Activated T-cell treated with anti-CD3 and anti-CD28 coated beads, Interleukin-2, amount 50 U/mL, for 24 hours (primary cell): ENCODE results near the gene MCAT.

Source experiments
- DNase-seq: peaks from one replicate; pipeline ENCODE4 v3.0.0-alpha.2; 2020
- H3K27ac Mint-ChIP-seq: 2 replicates; pipeline ENCODE4 v1.8.0; 2020; ENCODE audit warnings: mild to moderate bottlenecking, mixed read lengths
- H3K27me3 Mint-ChIP-seq: 2 replicates; pipeline ENCODE4 v1.8.0; 2020; ENCODE audit warnings: mixed read lengths
- H3K36me3 Mint-ChIP-seq: 2 replicates; pipeline ENCODE4 v1.8.0; 2020; ENCODE audit warnings: low read depth, mixed read lengths
- H3K4me1 Mint-ChIP-seq: 2 replicates; pipeline ENCODE4 v1.8.0; 2020; ENCODE audit warnings: low read depth, mixed read lengths
- H3K4me3 Mint-ChIP-seq: 2 replicates; pipeline ENCODE4 v1.8.0; 2020; ENCODE audit warnings: mild to moderate bottlenecking, moderate library complexity, mixed read lengths
- H3K9me3 Mint-ChIP-seq: 2 replicates; pipeline ENCODE4 v1.8.0; 2020; ENCODE audit warnings: mixed read lengths

MCAT gene

DNA sequence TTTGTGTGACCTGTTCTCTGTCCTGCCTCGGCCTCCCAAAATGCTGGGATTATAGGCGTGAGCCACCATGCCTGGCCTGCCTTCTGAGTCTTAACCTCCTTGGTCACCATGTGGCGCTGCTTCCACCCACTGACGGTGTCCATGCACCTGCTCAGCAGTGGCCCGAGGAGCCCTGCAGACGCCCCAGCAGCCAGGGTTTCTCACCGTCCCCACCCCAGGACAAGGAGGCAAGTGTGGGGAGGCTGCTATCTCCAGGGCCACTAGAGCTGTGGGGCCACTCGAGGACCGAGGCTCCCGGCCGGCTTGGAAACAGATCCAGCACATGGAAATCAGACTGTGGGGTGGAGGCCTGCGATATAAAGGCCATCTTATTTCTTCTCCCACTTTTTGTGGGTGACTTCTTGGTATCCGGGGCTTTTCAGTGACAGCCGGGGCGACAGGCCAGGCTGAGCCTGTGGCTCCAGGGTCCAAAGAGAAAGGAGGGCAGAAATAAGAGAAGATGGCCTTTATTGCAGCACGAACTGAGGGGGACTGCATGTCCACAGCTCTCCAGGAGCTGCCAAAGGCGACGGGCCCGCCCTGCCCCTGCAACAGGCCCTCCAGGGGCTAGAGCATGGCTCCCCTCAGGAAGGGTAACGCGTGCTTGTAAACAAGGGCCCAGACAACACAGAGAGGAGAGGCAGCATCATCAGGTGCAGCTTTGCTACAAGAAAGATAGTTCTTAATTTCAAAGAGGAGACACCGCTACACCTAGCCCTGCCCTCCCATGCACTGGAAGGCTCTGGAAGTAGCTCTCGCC lies 23.1 kb upstream of the MCAT start:
- peaks cover 2% of the 10 kb centered on the region for H3K4me1 Mint-ChIP-seq
- no peak overlapping the region for H3K4me3 Mint-ChIP-seq
- H3K27ac Mint-ChIP-seq, result peak overlapping the region; percentile 11
- H3K9me3 Mint-ChIP-seq, result no peaks in the 10 kb centered on the region
- peaks cover 67% of the 10 kb centered on the region for H3K36me3 Mint-ChIP-seq
- no peak for DNase-seq
- no peaks in the 10 kb centered on the region for H3K27me3 Mint-ChIP-seq

DNA sequence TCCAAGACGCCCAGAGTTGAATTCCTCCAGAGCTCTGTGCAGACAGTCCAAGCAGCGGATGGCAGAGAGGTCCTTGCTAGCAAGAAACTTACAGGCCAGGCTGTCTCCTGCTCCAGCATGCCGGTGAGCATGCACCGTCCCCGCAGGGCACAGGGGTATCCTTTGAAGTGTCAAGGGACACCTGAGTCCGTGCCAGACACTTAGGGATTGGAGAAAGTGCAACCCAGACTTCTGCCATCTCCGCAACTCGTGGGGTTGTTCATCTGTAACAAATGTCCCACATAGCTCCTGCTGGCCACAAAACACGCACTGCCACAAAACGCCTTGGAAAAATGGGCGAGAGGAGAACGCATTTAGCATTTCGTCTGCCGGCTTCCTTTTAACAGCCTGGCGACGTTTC lies 21.4 kb upstream of the MCAT start:
- H3K36me3 Mint-ChIP-seq, result peaks cover 60% of the 10 kb centered on the region
- H3K4me1 Mint-ChIP-seq, result peaks cover 2% of the 10 kb centered on the region
- no peaks in the 10 kb centered on the region for H3K27me3 Mint-ChIP-seq
- H3K4me3 Mint-ChIP-seq, result no peak overlapping the region
- DNase-seq, result no peak
- H3K9me3 Mint-ChIP-seq, result no peaks in the 10 kb centered on the region
- no peak overlapping the region for H3K27ac Mint-ChIP-seq

DNA sequence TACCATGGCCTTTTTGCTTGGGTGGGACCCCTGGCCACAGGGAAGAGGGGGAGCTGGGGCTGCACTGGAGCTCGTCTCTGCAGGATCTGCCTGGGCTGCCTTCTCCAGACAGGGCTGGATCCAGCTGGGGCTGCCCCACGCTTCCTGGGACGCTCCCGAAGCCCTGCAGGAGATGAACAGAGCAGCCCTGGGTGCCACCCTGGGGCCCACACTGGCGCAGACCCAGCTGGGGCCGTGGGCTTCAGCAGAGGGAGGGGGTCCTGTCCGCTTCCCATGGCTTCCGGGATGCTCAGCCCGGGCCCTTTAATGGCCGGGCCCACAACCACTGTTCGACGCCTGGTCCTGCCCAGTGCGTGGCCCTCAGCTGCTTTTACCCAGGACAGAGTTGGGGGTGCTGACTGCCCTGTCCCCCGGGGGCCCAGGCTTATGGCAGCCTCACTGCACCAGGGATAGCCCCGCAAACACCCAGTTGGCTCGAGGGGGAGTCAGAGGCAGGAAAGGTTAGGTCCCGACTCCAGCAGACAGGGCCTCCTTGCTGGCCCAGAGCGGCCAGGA lies 20.1 kb upstream of the MCAT start:
- no peak overlapping the region for H3K4me3 Mint-ChIP-seq
- DNase-seq, result no peak
- H3K27me3 Mint-ChIP-seq, result no peaks in the 10 kb centered on the region
- H3K4me1 Mint-ChIP-seq, result peaks cover 5% of the 10 kb centered on the region
- H3K36me3 Mint-ChIP-seq, result peaks cover 59% of the 10 kb centered on the region
- H3K27ac Mint-ChIP-seq, result no peak overlapping the region
- no peaks in the 10 kb centered on the region for H3K9me3 Mint-ChIP-seq

DNA sequence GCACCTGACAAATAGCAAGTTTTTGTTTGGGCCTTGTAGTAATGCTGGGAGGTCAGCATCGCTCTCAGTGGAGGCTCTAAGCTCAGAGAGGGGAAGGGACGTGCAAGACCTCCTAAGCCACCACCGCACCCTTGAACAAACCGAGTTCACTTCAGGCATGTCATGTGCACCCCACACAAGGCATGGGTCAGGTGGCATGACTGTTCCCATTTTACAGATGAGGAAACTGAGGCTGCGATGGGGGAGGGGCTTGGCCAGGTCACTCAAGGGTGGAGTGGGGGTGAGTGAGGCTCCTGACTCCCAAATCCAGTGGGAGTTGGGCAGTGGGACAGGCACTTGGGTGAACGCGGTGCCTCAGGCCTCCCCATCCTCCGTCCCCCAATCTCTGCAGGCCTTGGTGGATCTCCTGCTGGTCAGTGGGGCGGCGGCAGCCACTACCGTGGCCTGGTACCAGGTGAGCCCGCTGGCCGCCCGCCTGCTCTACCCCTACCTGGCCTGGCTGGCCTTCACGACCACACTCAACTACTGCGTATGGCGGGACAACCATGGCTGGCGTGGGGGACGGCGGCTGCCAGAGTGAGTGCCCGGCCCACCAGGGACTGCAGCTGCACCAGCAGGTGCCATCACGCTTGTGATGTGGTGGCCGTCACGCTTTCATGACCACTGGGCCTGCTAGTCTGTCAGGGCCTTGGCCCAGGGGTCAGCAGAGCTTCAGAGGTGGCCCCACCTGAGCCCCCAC lies 19.4 kb upstream of the MCAT start:
- H3K27me3 Mint-ChIP-seq, result no peaks in the 10 kb centered on the region
- H3K9me3 Mint-ChIP-seq, result no peaks in the 10 kb centered on the region
- H3K27ac Mint-ChIP-seq, result no peak overlapping the region
- peaks cover 52% of the 10 kb centered on the region for H3K36me3 Mint-ChIP-seq
- H3K4me1 Mint-ChIP-seq, result peaks cover 5% of the 10 kb centered on the region
- DNase-seq, result no peak
- no peak overlapping the region for H3K4me3 Mint-ChIP-seq

DNA sequence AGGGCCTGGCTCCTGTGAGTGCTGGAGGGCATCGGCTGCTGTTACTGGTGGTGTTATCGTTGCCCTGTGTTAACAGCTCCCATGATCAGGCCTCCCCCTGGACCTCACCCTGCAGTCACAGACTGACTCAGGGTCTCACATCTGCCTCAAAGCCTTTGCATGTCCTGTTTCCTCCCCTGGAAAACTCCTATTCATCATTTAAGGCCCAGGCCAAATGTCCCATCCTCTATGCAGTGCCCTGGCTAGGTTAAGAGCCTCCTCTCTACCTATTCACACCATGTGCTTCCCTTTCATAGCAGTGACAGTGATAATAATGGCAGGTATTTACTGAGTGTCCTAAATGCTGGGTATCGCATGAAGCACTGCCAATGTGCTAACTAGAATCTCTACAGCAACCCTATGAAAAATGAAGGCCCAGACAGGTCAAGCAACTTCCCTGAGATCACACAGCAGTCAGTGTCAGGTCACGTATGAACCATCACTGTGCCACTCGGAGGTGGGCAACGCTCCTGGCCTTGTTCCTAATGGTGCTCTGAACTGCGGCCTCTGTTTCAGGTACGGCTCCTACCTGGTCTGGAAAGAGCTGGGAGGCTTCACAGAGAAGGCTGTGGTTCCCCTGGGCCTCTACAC lies 17.4 kb upstream of the MCAT start:
- Mint-ChIP-seq H3K4me1 (peaks cover 8% of the 10 kb centered on the region), H3K27me3 (no peaks in the 10 kb centered on the region), H3K4me3 (no peak overlapping the region), H3K27ac (peak overlapping the region; percentile 39), H3K9me3 (no peaks in the 10 kb centered on the region), H3K36me3 (peaks cover 37% of the 10 kb centered on the region)
- no peak for DNase-seq

GRCh38 chr22:43159484-43160178 lies 16.4 kb upstream of the MCAT start:
- no peak overlapping the region for H3K4me3 Mint-ChIP-seq
- H3K27ac Mint-ChIP-seq, result no peak overlapping the region
- no peaks in the 10 kb centered on the region for H3K9me3 Mint-ChIP-seq
- H3K4me1 Mint-ChIP-seq, result peaks cover 14% of the 10 kb centered on the region
- peaks cover 42% of the 10 kb centered on the region for H3K36me3 Mint-ChIP-seq
- DNase-seq, result no peak
- H3K27me3 Mint-ChIP-seq, result no peaks in the 10 kb centered on the region

DNA sequence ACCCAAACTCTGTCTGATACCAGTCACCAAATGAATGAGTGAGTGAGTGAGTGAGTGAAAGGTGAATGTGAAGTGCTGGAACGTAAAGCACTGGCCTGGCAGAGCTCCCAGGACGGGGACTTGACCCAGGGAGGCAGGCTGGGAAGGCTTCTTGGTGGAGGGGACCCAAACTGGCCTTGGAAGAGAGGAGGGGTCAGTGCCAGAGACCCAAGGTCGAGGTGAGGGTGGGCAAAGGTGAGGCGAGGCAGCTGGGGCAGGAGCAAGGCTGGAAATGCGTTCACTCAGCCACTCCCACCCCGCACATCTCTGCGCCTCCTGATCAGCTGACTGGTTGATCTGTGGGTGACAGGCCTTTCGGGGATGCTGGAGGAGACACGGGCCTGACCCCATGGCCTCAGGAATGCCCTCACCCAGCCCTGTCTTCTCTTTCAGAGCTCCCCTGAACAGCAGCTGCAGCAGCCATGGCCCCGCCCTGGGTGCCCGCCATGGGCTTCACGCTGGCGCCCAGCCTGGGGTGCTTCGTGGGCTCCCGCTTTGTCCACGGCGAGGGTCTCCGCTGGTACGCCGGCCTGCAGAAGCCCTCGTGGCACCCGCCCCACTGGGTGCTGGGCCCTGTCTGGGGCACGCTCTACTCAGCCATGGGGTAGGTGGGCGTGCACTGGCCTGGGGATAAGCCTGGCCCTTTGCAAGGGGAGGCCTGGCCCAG lies 15.7 kb upstream of the MCAT start:
- Mint-ChIP-seq H3K9me3 (no peaks in the 10 kb centered on the region), H3K4me3 (no peak overlapping the region), H3K4me1 (peaks cover 16% of the 10 kb centered on the region), H3K27me3 (no peaks in the 10 kb centered on the region), H3K36me3 (peaks cover 39% of the 10 kb centered on the region), H3K27ac (no peak overlapping the region)
- no peak for DNase-seq

- H3K4me1 Mint-ChIP-seq, result peaks cover 17% of the 10 kb centered on the region
- no peak overlapping the region for H3K4me3 Mint-ChIP-seq
Measured at GRCh38 chr22:43157874-43158546, 14.8 kb upstream of the MCAT start.

DNA sequence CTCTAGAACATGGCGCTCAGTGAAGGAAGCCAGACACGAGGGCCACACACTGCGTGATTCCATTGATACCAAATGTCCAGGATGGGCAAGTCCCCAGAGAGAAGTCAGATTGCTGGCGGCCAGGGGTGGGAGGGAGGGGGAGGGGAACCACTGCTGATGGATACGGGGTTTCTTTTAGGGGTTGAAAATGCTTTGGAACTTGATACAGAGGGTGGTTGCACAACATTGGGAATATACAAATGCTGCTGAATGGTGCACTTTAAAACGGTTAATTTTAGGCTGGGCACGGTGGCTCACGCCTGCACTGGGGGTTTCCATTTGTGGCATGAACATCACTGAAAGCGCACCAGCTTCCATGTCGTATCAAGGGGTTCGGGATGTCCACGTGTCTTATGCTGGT lies 13.2 kb upstream of the MCAT start:
- no peak overlapping the region for H3K4me3 Mint-ChIP-seq
- H3K9me3 Mint-ChIP-seq, result no peaks in the 10 kb centered on the region
- no peak for DNase-seq
- peak overlapping the region; percentile 37 for H3K27ac Mint-ChIP-seq
- no peaks in the 10 kb centered on the region for H3K27me3 Mint-ChIP-seq
- H3K36me3 Mint-ChIP-seq, result peaks cover 29% of the 10 kb centered on the region
- peaks cover 21% of the 10 kb centered on the region for H3K4me1 Mint-ChIP-seq

More at GRCh38 chr22:43157874-43158546, 14.8 kb upstream of the MCAT start:
- H3K27ac Mint-ChIP-seq, result peak overlapping the region; percentile 47
- H3K27me3 Mint-ChIP-seq, result no peaks in the 10 kb centered on the region
- H3K9me3 Mint-ChIP-seq, result no peaks in the 10 kb centered on the region
- no peak for DNase-seq
- H3K36me3 Mint-ChIP-seq, result peaks cover 36% of the 10 kb centered on the region

DNA sequence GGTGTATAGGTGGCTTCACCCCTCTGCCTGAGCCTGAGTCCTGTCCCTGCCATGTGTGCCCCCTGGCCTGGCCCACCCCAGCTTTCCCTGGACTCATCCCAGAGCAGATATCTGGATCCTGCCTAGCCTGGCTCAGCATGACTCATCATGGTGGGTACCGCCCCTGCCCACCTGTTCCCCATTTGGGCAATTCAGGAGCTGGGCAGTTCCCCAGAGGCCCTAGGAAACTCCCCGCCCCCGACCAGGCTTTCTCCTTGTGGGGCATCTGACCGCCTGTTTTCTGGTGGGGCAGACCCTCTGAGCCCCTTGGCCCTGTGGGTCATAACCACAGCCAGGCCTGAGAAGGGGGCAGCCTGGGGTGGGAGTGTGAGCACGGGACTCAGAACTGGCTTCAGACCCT lies 12.6 kb upstream of the MCAT start:
- H3K9me3 Mint-ChIP-seq, result no peaks in the 10 kb centered on the region
- H3K36me3 Mint-ChIP-seq, result peaks cover 26% of the 10 kb centered on the region
- H3K4me3 Mint-ChIP-seq, result no peak overlapping the region
- no peak for DNase-seq
- H3K4me1 Mint-ChIP-seq, result peaks cover 25% of the 10 kb centered on the region
- H3K27me3 Mint-ChIP-seq, result no peaks in the 10 kb centered on the region
- H3K27ac Mint-ChIP-seq, result peak overlapping the region; percentile 37

DNA sequence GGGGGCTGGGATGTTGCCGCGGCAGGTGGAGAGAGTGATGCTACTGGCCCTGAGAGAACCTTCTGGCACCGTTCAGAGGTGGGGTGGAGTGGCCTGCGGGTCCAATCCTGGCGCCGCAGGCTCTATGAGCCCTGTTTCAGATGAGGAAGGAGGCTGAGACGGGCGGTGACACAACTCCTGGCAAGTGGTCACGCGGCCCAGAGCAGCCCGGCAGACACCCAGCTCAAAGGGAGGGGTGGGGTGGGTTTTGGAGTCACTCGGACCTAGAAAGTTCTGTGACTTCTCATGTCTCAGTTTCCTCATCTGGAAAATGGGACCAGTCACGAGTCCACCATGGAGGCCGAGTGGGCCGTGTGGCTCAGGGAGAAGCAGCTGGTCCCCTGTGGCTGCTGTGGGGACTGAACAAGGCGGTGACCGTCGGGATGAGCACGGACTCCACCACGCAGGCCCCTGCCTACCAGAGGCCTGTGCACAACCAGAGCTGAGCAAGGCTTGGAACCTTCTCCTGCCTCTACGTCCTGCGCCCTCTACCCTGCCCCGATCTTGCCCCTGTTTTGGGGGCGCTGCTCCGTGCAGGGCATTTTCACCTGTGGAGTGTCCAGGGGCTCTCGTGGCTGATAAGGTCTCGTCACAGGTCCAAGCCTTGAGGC lies 11.8 kb upstream of the MCAT start:
- DNase-seq, result no peak
- H3K9me3 Mint-ChIP-seq, result no peaks in the 10 kb centered on the region
- peaks cover 22% of the 10 kb centered on the region for H3K36me3 Mint-ChIP-seq
- peaks cover 28% of the 10 kb centered on the region for H3K4me1 Mint-ChIP-seq
- no peak overlapping the region for H3K4me3 Mint-ChIP-seq
- H3K27me3 Mint-ChIP-seq, result no peaks in the 10 kb centered on the region
- peak overlapping the region; percentile 29 for H3K27ac Mint-ChIP-seq

GRCh38 chr22:43153899-43154298 lies 10.7 kb upstream of the MCAT start:
- no peak overlapping the region for H3K27ac Mint-ChIP-seq
- peaks cover 28% of the 10 kb centered on the region for H3K4me1 Mint-ChIP-seq
- H3K4me3 Mint-ChIP-seq, result peak overlapping the region; percentile 10
- no peaks in the 10 kb centered on the region for H3K9me3 Mint-ChIP-seq
- H3K27me3 Mint-ChIP-seq, result no peaks in the 10 kb centered on the region
- peaks cover 15% of the 10 kb centered on the region for H3K36me3 Mint-ChIP-seq
- DNase-seq, result no peak
